Stimulated activated CD4-positive, alpha-beta T cell treated with anti-CD3 and anti-CD28 coated beads, Interleukin-1b, Interleukin-23, amount 100 ng/mL, for 24 hours (primary cell): Measurements from ENCODE around the gene PRKCB.

ENCODE experiments used
- DNase-seq, 4 experiments: peaks; one replicate each; pipeline ENCODE4 v3.0.0-alpha.2; 2020; ENCODE audit warnings: low read depth in 4 of 4, low spot score in 1 of 4

The PRKCB gene

GRCh38 chr16:24036038-24036543 is 200.3 kb downstream of the PRKCB start:
- no peak for DNase-seq

- DNase-seq: peak in 2 of 4 experiments; percentile 12 to 18
Observed at GRCh38 chr16:24036614-24037013, 200.8 kb downstream of the PRKCB start.

- no peak for DNase-seq
Observed at GRCh38 chr16:24037335-24037734, 201.6 kb downstream of the PRKCB start.

GRCh38 chr16:24041834-24042631 is 206.2 kb downstream of the PRKCB start:
- DNase-seq: peak; percentile 45 to 74 (median 70)

GRCh38 chr16:24044467-24044866 is 208.7 kb downstream of the PRKCB start:
- DNase-seq: no peak

- no peak for DNase-seq
Observed at GRCh38 chr16:24045641-24046040, 209.9 kb downstream of the PRKCB start.

GRCh38 chr16:24046442-24046841 is 210.7 kb downstream of the PRKCB start:
- no peak for DNase-seq

- DNase-seq: no peak
Observed at GRCh38 chr16:24049113-24049512, 213.3 kb downstream of the PRKCB start.

GRCh38 chr16:24051125-24051524 is 215.3 kb downstream of the PRKCB start:
- no peak for DNase-seq

- DNase-seq: no peak
Observed at GRCh38 chr16:24052329-24053098, 216.7 kb downstream of the PRKCB start.

GRCh38 chr16:24053099-24053946 is 217.5 kb downstream of the PRKCB start:
- no peak for DNase-seq

- DNase-seq: no peak
Observed at GRCh38 chr16:24054741-24055491, 219.1 kb downstream of the PRKCB start.

GRCh38 chr16:24062270-24062817 is 226.6 kb downstream of the PRKCB start:
- DNase-seq: no peak

- DNase-seq: no peak
Observed at GRCh38 chr16:24069036-24069590, 233.3 kb downstream of the PRKCB start.

- peak in 1 of 4 experiments; percentile 12 for DNase-seq
Observed at GRCh38 chr16:24070851-24071250, 235.1 kb downstream of the PRKCB start.

GRCh38 chr16:24071666-24072360 is 236.0 kb downstream of the PRKCB start:
- DNase-seq: no peak

GRCh38 chr16:24073321-24073720 is 237.5 kb downstream of the PRKCB start:
- no peak for DNase-seq

GRCh38 chr16:24074574-24074973 is 238.8 kb downstream of the PRKCB start:
- no peak for DNase-seq

- DNase-seq: no peak
Observed at GRCh38 chr16:24075302-24075701, 239.5 kb downstream of the PRKCB start.
